NCI-H1930 (cell line): ENCODE results near the gene SLC39A11.
"Not testable (repeated sequence)": the region's sequence is repeated elsewhere in the genome, so short reads cannot be mapped to it uniquely, and the experiment has no call there.

Source experiments
- DNase-seq, 2 experiments: peaks; one replicate each; lab custom pipeline; 2025; lab: John Stamatoyannopoulos, UW

SLC39A11 gene

GRCh38 chr17:72714357-72714966, 378.0 kb downstream of the SLC39A11 start:
- DNase-seq = no peak

GRCh38 chr17:72713701-72714100, 378.8 kb downstream of the SLC39A11 start:
- DNase-seq = no peak

GRCh38 chr17:72711521-72712310, 380.8 kb downstream of the SLC39A11 start:
- no peak for DNase-seq

GRCh38 chr17:72710834-72711233, 381.7 kb downstream of the SLC39A11 start:
- no peak for DNase-seq

GRCh38 chr17:72710202-72710601, 382.3 kb downstream of the SLC39A11 start:
- DNase-seq = no peak

GRCh38 chr17:72708682-72709081, 383.8 kb downstream of the SLC39A11 start:
- not testable (repeated sequence) for DNase-seq

- DNase-seq = no peak
Measured at GRCh38 chr17:72707881-72708280, 384.6 kb downstream of the SLC39A11 start.

- no peak for DNase-seq
Measured at GRCh38 chr17:72706396-72706981, 386.0 kb downstream of the SLC39A11 start.

- no peak for DNase-seq
Measured at GRCh38 chr17:72705905-72706395, 386.5 kb downstream of the SLC39A11 start.

- DNase-seq = no peak
Measured at GRCh38 chr17:72702998-72703397, 389.5 kb downstream of the SLC39A11 start.

- DNase-seq = no peak
Measured at GRCh38 chr17:72702136-72702735, 390.3 kb downstream of the SLC39A11 start.

GRCh38 chr17:72700226-72700625, 392.3 kb downstream of the SLC39A11 start:
- DNase-seq = no peak

- DNase-seq = no peak
Measured at GRCh38 chr17:72699545-72699944, 392.9 kb downstream of the SLC39A11 start.

GRCh38 chr17:72697602-72698146, 394.8 kb downstream of the SLC39A11 start:
- no peak for DNase-seq

- no peak for DNase-seq
Measured at GRCh38 chr17:72696721-72697120, 395.8 kb downstream of the SLC39A11 start.

GRCh38 chr17:72696156-72696555, 396.3 kb downstream of the SLC39A11 start:
- DNase-seq = no peak

- DNase-seq = no peak
Measured at GRCh38 chr17:72693956-72694355, 398.5 kb downstream of the SLC39A11 start.

GRCh38 chr17:72693151-72693878, 399.2 kb downstream of the SLC39A11 start:
- no peak for DNase-seq

GRCh38 chr17:72692676-72693075, 399.8 kb downstream of the SLC39A11 start:
- DNase-seq = no peak

- DNase-seq = no peak
Measured at GRCh38 chr17:72691586-72691985, 400.9 kb downstream of the SLC39A11 start.

- DNase-seq = no peak
Measured at GRCh38 chr17:72691017-72691416, 401.5 kb downstream of the SLC39A11 start.

GRCh38 chr17:72687886-72688285, 404.6 kb downstream of the SLC39A11 start:
- no peak for DNase-seq
